Suprapubic skin (tissue), 3 donors: ENCODE results near the gene ISM1.

Experiments used
- CTCF ChIP-seq, 2 donors: fragments of 200-600 bp in 1 of 2; fragments of 450-650 bp in 1 of 2; sonication (generic) in 1 of 2; IDR thresholded peaks; one replicate each; pipeline ENCODE4 v1.5.1; 2016 to 2019; ENCODE audit warnings: antibody characterized with exemption in 2 of 2, mild to moderate bottlenecking in 1 of 2, moderate library complexity in 1 of 2
- EP300 ChIP-seq: sonication (generic); formaldehyde crosslinking; IDR thresholded peaks from one replicate; pipeline ENCODE4 v1.6.1; 2017; ENCODE audit warnings: antibody characterized with exemption
- POLR2A ChIP-seq, 2 donors: fragments of 450-650 bp; IDR thresholded peaks; one replicate each; pipeline ENCODE4 v1.6.1; 2017; ENCODE audit warnings: antibody characterized with exemption in 2 of 2, mild to moderate bottlenecking in 2 of 2, moderate library complexity in 2 of 2

- no peak for TF ChIP-seq EP300
- TF ChIP-seq CTCF (IDR thresholded peaks at IDR 0.05), result no peak
- TF ChIP-seq POLR2A (IDR thresholded peaks at IDR 0.05), result no peak
Measured at GRCh38 chr20:13333793-13334192, 112.7 kb downstream of the ISM1 start.
